GM23338 (cell line): ENCODE data around the gene MALRD1. TPM values are rescaled to one million over a fixed set of nuclear protein-coding genes. Genes with fewer than 3 reads are reported as not detected.

Experiments
- ATAC-seq: fragments of 200-7000 bp; cut with Tn5 transposase; 3 replicates; pipeline ENCODE4 v1.9.1; 2020
- DNase-seq: peaks from one replicate; pipeline ENCODE4 v3.0.0-alpha.2; 2015; ENCODE audit warnings: low spot score
- H2AFZ ChIP-seq: fragments of 200-600 bp; sonication (generic); 2 replicates; pipeline ENCODE4 v1.8.0; 2016; ENCODE audit warnings: antibody characterized with exemption, mild to moderate bottlenecking, moderate library complexity
- H3F3A ChIP-seq: fragments of 200-600 bp; sonication (generic); replicated peaks from 2 replicates; pipeline ENCODE4 v1.8.0; 2017; ENCODE audit warnings: antibody characterized with exemption, mixed run types, low read depth
- H3K27ac ChIP-seq: fragments of 200-600 bp; sonication (generic); 2 replicates; pipeline ENCODE4 v1.6.1; 2016; ENCODE audit warnings: low read depth
- H3K27me3 ChIP-seq: fragments of 200-600 bp; sonication (generic); 2 replicates; pipeline ENCODE4 v1.8.0; 2016; ENCODE audit warnings: mild to moderate bottlenecking, mixed run types, moderate library complexity; ENCODE audit not compliant: insufficient read depth
- H3K36me3 ChIP-seq: fragments of 200-600 bp; sonication (generic); 2 replicates; pipeline ENCODE4 v1.8.0; 2016; ENCODE audit warnings: mild to moderate bottlenecking; ENCODE audit not compliant: insufficient read depth
- H3K4me1 ChIP-seq: fragments of 200-600 bp; sonication (generic); 2 replicates; pipeline ENCODE4 v1.8.0; 2016; ENCODE audit warnings: mild to moderate bottlenecking, moderate library complexity; ENCODE audit not compliant: insufficient read depth
- H3K4me2 ChIP-seq: fragments of 200-600 bp; sonication (generic); 2 replicates; pipeline ENCODE4 v1.7.1; 2017; ENCODE audit warnings: mixed run types
- H3K4me3 ChIP-seq: fragments of 200-600 bp; sonication (generic); 2 replicates; pipeline ENCODE4 v1.6.1; 2016; ENCODE audit warnings: mixed run types
- H3K79me2 ChIP-seq: fragments of 200-600 bp; sonication (generic); replicated peaks from 2 replicates; pipeline ENCODE4 v1.8.0; 2017; ENCODE audit warnings: mild to moderate bottlenecking; ENCODE audit not compliant: insufficient read depth
- H3K9me2 ChIP-seq: fragments of 200-600 bp; sonication (generic); 2 replicates; pipeline ENCODE4 v1.8.0; 2017; ENCODE audit not compliant: insufficient read depth
- H4K20me1 ChIP-seq: fragments of 200-600 bp; sonication (generic); replicated peaks from 2 replicates; pipeline ENCODE4 v1.8.0; 2017; ENCODE audit warnings: mild to moderate bottlenecking; ENCODE audit not compliant: insufficient read depth
- H3K27ac Mint-ChIP-seq: 2 replicates; pipeline ENCODE4 v1.8.0; 2020; ENCODE audit warnings: inconsistent platforms, mild to moderate bottlenecking, moderate library complexity, mixed read lengths
- H3K27me3 Mint-ChIP-seq: 3 replicates; pipeline ENCODE4 v1.8.0; 2022; ENCODE audit warnings: low read depth, mild to moderate bottlenecking, moderate library complexity, mixed read lengths, inconsistent platforms; ENCODE audit not compliant: insufficient read depth, poor library complexity
- H3K36me3 Mint-ChIP-seq: 3 replicates; pipeline ENCODE4 v1.8.0; 2021; ENCODE audit warnings: low read depth, mild to moderate bottlenecking, inconsistent platforms, moderate library complexity, mixed read lengths
- H3K4me1 Mint-ChIP-seq: 3 replicates; pipeline ENCODE4 v1.8.0; 2020; ENCODE audit warnings: mild to moderate bottlenecking, inconsistent platforms, mixed read lengths
- H3K4me3 Mint-ChIP-seq: 3 replicates; pipeline ENCODE4 v1.8.0; 2021; ENCODE audit warnings: moderate library complexity, mild to moderate bottlenecking, inconsistent platforms, mixed read lengths
- H3K9me3 Mint-ChIP-seq: 3 replicates; pipeline ENCODE4 v1.8.0; 2020; ENCODE audit warnings: moderate library complexity, mild to moderate bottlenecking, inconsistent platforms, mixed read lengths
- CREB1 ChIP-seq: fragments of 250-450 bp; sonication (Bioruptor Pico); IDR thresholded peaks from 2 replicates; pipeline ENCODE4 v1.5.0; 2020; ENCODE audit warnings: low read depth, mild to moderate bottlenecking, moderate library complexity
- CTCF ChIP-seq, 2 experiments: fragments of 200-600 bp in 1 of 2; sonication (generic) in 1 of 2; conservative IDR thresholded peaks; 2 replicates each; pipeline versions ENCODE4 v1.5.1 to v1.6.1; 2016 to 2017; ENCODE audit warnings: antibody characterized with exemption in 2 of 2, low read depth in 2 of 2, mild to moderate bottlenecking in 2 of 2, moderate library complexity in 1 of 2
- ETS1 ChIP-seq: IDR thresholded peaks from 2 replicates; pipeline ENCODE4 v1.6.1; 2016; ENCODE audit warnings: antibody characterized with exemption
- EZH2 ChIP-seq: fragments of 200-600 bp; sonication (generic); IDR thresholded peaks from one replicate; pipeline ENCODE4 v1.8.0; 2017; ENCODE audit warnings: antibody characterized with exemption, mild to moderate bottlenecking, low read depth; ENCODE audit not compliant: unreplicated experiment
- EZH2phosphoT487 ChIP-seq: fragments of 200-600 bp; sonication (generic); IDR thresholded peaks from one replicate; pipeline ENCODE4 v1.8.1; 2018; ENCODE audit warnings: antibody characterized with exemption; ENCODE audit not compliant: unreplicated experiment
- JUNB ChIP-seq: IDR thresholded peaks from one replicate; pipeline ENCODE4 v1.6.1; 2016; ENCODE audit warnings: antibody characterized with exemption; ENCODE audit not compliant: unreplicated experiment
- NANOG ChIP-seq: IDR thresholded peaks from 2 replicates; pipeline ENCODE4 v1.6.1; 2016; ENCODE audit warnings: antibody characterized with exemption, borderline replicate concordance
- POLR2AphosphoS5 ChIP-seq: IDR thresholded peaks from 2 replicates; pipeline ENCODE4 v1.6.1; 2016; ENCODE audit warnings: antibody characterized with exemption, low read depth
- REST ChIP-seq: IDR thresholded peaks from one replicate; pipeline ENCODE4 v1.6.1; 2018; ENCODE audit warnings: antibody characterized with exemption; ENCODE audit not compliant: unreplicated experiment
- STAT1 ChIP-seq: IDR thresholded peaks from one replicate; pipeline ENCODE4 v1.6.1; 2016; ENCODE audit warnings: antibody characterized with exemption; ENCODE audit not compliant: unreplicated experiment
- ZNF114 ChIP-seq: fragments of 250-450 bp; sonication (Bioruptor Pico); IDR thresholded peaks from 2 replicates; pipeline ENCODE4 v1.5.0; 2020; ENCODE audit warnings: mild to moderate bottlenecking, moderate library complexity
- ZNF331 ChIP-seq: fragments of 250-450 bp; sonication (Bioruptor Pico); IDR thresholded peaks from 2 replicates; pipeline ENCODE4 v1.5.0; 2020; ENCODE audit warnings: low read depth, mild to moderate bottlenecking, moderate library complexity
- ZNF462 ChIP-seq: fragments of 250-450 bp; sonication (Bioruptor Pico); IDR thresholded peaks from 2 replicates; pipeline ENCODE4 v1.5.0; 2020; ENCODE audit warnings: mild to moderate bottlenecking, moderate library complexity
- polyA plus RNA-seq: library from polyadenylated mRNA; unstranded; fragments of >200 nt; fragmentation: Nextera tagmentation; extraction: Ambion mirVana; gene quantifications from 2 replicates; pipeline ENCODE4 v1.2.1, GENCODE V29; 2016
- total RNA-seq: library from RNA; depleted of rRNA; stranded (reverse); fragments of >200 nt; shearing (Covaris generic); gene quantifications from 2 replicates; pipeline ENCODE4 v1.2.3, GENCODE V29; 2014

The MALRD1 gene
- total and polyA plus RNA-seq, 2 experiments from 2014 or later = 0.42 to 1.9 TPM

- H3K4me3 Mint-ChIP-seq = no peak overlapping the region
- H3K4me1 Mint-ChIP-seq = peaks cover 4% of the 10 kb centered on the region; the same call in 2 of the 3 replicates
- DNase-seq (no peak), ATAC-seq (no peak)
- no peaks in the 10 kb centered on the region for H3K36me3 Mint-ChIP-seq
- H3K4me2 ChIP-seq = no peak overlapping the region
- no peaks in the 10 kb centered on the region for H3K79me2 ChIP-seq
- H3K27ac ChIP-seq = no peak overlapping the region
- H4K20me1 ChIP-seq = no peaks in the 10 kb centered on the region
- H3K27me3 Mint-ChIP-seq = no peaks in the 10 kb centered on the region
- H3K9me2 ChIP-seq = no peaks in the 10 kb centered on the region
- no peak overlapping the region; the same call in 1 of the 2 replicates for H3K27ac Mint-ChIP-seq
- no peaks in the 10 kb centered on the region for H3F3A ChIP-seq
- no peaks in the 10 kb centered on the region for H3K4me1 ChIP-seq
- TF ChIP-seq JUNB (no peak), STAT1 (no peak), ETS1 (no peak), CREB1 (CRISPR knock-in tag) (no peak), ZNF331 (CRISPR knock-in tag) (no peak), CTCF (conservative IDR thresholded peaks at IDR 0.05; ENCODE audit: low read depth in 2 of 2) (no peak), EZH2 (no peak), REST (no peak), ZNF462 (CRISPR knock-in tag) (no peak), EZH2phosphoT487 (no peak), NANOG (no peak), POLR2AphosphoS5 (no peak), ZNF114 (CRISPR knock-in tag) (no peak)
- no peaks in the 10 kb centered on the region for H3K9me3 Mint-ChIP-seq
- H2AFZ ChIP-seq = peak overlapping the region; percentile 53; the same call in 1 of the 2 replicates
- no peaks in the 10 kb centered on the region for H3K36me3 ChIP-seq
- H3K4me3 ChIP-seq = no peak overlapping the region
- H3K27me3 ChIP-seq = no peaks in the 10 kb centered on the region
Measured at GRCh38 chr10:19310066-19310465, 261.5 kb downstream of the MALRD1 start.
